Uterine smooth muscle cell (primary cell): Measurements from ENCODE around the gene LDB3. TPM values are rescaled to one million over a fixed set of nuclear protein-coding genes. Genes with fewer than 3 reads are reported as not detected.

ENCODE experiments used
- total RNA-seq: library from RNA; depleted of rRNA; stranded (reverse); fragments of >200 nt; gene quantifications from 2 replicates; pipeline ENCODE4 v1.2.3, GENCODE V29; 2014

Gene LDB3, protein sequence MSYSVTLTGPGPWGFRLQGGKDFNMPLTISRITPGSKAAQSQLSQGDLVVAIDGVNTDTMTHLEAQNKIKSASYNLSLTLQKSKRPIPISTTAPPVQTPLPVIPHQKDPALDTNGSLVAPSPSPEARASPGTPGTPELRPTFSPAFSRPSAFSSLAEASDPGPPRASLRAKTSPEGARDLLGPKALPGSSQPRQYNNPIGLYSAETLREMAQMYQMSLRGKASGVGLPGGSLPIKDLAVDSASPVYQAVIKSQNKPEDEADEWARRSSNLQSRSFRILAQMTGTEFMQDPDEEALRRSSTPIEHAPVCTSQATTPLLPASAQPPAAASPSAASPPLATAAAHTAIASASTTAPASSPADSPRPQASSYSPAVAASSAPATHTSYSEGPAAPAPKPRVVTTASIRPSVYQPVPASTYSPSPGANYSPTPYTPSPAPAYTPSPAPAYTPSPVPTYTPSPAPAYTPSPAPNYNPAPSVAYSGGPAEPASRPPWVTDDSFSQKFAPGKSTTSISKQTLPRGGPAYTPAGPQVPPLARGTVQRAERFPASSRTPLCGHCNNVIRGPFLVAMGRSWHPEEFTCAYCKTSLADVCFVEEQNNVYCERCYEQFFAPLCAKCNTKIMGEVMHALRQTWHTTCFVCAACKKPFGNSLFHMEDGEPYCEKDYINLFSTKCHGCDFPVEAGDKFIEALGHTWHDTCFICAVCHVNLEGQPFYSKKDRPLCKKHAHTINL
- total RNA-seq = under 0.01 TPM in 1 of 2 replicates, not detected in the other

GRCh38 chr10:86668297-86669165, at the start of gene LDB3:
Gene LDB3 (plus strand): TSS chr10:86668511. CDS start chr10:86668692, 181 bp downstream.

GRCh38 chr10:86654411-86655172, 13.7 kb upstream of the LDB3 start, which contains the start of gene OPN4:
Gene OPN4 (plus strand): TSS chr10:86654547. CDS start chr10:86654784, 237 bp downstream.

GRCh38 chr10:86756511-86757112, 88.3 kb downstream of the LDB3 start, which contains the start of gene BMPR1A:
Gene BMPR1A (plus strand): TSS chr10:86756619. CDS start chr10:86876019, 119,400 bp downstream.

Other genes starting within 250 kb of the LDB3 start
- gene WAPL, start 146.7 kb upstream of the LDB3 start, total RNA-seq = 49.5 and 56.9 TPM in 2 replicates
- gene OPN4, start 14.0 kb upstream of the LDB3 start, total RNA-seq = not detected in 2 replicates
- gene BMPR1A, start 88.1 kb downstream of the LDB3 start, total RNA-seq = 59.3 and 60.6 TPM in 2 replicates